Measurements from ENCODE around the gene BPNT1.
"Not testable (repeated sequence)": the region's sequence is repeated elsewhere in the genome, so short reads cannot be mapped to it uniquely, and the experiment has no call there.

BPNT1 gene, protein sequence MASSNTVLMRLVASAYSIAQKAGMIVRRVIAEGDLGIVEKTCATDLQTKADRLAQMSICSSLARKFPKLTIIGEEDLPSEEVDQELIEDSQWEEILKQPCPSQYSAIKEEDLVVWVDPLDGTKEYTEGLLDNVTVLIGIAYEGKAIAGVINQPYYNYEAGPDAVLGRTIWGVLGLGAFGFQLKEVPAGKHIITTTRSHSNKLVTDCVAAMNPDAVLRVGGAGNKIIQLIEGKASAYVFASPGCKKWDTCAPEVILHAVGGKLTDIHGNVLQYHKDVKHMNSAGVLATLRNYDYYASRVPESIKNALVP

DNA sequence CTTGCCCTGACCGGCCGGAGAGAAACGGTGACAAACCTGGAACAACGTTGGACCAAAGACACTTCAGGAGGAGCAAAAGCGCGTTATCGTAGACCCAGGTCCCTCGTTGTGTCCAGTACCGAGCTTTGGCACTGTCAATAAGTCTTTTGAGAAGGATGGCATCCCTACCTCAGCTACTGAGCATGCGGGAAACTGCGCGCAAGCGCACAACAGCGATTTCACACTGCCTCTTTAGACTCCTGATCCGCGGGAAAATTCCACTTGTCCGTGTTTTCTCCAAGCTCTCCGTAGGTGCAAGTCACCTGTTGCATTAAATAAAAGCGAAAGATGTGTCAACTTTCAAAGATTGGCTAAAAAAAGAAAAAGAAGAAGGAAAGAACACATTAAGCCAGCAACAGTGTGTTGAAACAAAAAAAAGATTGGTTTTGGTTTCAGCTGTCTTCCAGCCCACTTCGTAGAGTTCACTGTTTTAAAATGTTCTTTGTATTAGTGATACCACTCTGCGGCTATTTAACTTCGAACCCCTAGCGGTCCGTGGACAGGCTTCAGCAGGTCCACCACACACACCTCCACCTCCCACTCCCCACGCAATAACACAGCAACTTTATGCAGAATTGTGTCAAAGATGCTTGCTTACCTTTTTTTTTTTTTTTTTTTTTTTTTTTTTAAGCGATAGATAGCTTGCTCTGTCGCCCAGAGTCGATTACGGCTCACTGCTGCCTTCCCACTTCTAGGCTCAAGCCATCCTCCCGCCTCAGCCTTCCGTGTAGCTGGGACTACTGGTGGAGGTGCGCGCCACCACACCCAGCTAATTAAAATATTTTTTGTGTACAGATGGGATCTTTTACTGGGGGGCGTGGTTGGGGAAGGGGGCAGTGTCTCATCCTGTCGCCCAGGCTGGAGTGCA, at the start of gene BPNT1:
Gene BPNT1, minus strand, starts transcription at position 139 of the 907 bp plus-strand sequence. CDS start 9,942 bp downstream, outside the sequence.
- peak; percentile 63 for DNase-seq

DNA sequence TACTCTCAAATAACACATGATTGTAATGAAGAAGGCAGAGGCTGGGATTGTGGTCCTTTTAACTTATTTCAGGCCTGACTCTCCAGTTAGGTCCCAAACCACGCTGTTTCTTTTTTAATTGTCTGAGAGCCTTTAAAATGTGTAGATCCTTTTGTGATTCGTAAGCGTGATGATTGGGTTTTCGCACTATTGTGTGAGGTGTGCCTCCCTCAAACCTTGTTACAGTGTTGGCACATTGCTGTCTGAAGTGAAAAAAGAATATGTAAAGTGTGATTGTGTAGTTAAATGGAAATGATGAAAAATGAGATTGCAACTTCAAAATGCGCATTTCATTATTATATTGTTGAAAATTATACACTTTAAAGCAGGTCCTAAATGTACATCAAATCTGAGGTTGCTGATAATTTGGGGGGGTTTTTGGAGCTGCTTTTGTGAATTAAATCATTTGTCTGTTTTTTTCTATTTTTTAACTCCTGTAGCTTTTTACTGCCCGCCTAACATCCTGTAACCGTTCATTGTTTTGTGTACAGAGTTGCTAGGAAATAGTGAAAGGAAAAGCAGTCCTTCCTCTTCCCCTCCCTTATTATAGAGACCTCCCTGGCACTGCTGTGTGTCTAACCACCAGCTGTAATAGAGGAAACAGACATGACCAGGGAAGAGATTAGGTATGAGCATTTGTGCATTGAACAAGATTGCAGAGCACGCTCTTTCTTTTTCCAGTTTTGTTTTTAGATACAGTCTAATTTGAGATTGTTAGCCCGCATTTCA, 47.6 kb upstream of the BPNT1 start:
- DNase-seq: no peak

DNA sequence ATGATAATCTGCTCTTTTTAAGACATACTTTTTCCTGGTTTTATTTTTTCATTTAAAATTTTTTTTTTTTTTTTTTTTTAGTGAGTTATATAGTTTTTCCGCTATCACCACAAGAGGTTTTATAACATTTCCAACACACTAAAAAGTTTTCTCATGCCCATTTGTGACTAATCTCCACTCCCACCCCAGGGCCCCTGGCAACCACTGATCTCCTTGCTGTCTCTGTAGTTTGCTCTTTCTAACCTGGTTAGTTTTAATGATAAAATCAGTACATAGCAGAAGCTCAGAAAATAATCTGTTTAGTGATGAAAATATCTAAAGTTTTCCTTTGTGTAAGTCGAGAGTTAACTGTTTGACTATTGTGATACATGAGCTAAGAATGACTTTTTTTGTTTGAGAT, 46.2 kb upstream of the BPNT1 start:
- no peak for DNase-seq

DNA sequence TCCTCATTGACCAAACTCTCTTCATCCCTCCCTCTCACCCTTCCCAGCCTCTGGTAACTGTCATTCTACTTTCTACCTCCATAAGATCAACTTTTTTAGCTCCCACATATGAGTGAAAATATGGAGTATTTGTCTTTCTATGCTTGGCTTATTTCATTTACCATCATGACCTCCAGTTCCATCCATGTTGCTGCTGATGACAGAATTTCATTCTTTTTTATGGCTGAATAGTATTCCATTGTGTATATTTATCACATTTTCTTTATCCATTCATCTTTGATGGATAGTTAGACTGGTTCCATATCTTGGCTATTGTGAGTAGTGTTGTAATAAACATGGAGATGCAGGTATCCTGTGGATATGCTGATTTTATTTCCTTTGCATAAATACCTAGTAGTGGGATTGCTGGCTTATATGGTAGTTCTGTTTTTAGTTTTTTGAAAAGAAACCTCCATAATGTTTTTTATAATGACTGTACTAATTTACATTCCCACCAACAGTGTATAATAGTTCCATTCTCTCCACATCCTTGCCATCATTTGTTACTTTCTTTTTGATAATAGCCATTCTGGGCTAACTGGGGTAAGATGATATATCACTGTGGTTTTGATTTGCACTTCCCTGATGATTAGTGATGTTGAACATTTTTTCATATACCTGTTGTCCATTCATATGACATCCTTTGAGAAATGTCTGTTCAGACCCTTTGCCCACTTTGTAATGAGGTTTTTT, 40.1 kb upstream of the BPNT1 start:
- DNase-seq: no peak

DNA sequence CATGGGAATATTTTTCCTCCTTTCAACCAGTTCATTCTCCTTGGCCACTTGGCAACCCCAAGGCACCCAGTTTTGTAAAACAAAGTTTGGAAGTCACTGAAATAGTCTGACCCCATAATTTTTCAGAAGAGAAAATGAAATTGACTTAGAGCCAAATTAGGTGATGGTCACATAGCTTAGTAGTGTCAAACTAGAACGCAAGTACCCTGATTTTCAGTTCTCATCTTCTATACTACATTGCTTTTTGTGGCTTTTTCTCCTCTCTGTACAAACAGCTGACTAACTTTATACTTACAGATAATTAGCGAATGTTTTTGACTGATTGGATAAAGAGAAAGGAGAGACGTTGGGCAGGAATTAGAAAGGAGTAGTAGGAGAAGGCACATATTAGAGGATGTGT, 37.5 kb upstream of the BPNT1 start:
- no peak for DNase-seq

DNA sequence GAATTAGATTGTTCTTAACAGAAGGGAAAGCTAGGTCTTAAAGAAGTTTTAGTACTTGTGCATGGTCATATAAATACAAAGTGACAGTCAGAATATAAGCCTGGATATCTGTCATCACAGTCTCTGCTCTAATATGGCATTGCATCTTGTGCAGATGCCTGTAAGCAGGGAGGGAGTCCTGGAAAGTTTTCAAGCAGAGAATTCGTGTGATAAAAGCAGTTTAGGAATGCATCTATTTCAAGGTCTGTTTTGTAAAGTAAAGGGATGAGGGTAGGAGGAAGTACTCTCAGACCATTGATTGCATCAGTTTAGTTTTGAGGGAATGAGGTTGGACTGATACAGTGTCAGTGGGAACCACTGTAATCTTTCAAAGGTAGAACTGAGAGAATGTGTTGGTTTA, 35.0 kb upstream of the BPNT1 start:
- DNase-seq: no peak

DNA sequence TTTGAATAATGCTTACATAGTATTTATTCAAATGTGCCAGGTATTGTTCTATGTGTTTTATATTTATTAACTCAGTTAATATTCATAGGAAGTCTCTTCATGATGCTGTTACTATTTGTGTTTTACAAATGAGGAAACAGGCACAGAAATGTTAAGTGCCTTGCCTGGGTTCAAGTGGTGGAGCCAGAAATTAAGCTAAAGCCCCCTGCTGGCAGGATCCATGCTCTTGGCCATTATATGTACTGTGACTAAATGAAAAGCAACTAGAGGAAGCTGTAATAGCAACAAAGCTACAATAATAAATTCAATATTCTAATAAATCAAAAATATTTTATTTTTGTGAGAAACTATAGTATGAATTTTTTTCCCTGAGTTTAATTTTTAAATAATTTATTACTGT, 34.3 kb upstream of the BPNT1 start:
- DNase-seq: no peak

DNA sequence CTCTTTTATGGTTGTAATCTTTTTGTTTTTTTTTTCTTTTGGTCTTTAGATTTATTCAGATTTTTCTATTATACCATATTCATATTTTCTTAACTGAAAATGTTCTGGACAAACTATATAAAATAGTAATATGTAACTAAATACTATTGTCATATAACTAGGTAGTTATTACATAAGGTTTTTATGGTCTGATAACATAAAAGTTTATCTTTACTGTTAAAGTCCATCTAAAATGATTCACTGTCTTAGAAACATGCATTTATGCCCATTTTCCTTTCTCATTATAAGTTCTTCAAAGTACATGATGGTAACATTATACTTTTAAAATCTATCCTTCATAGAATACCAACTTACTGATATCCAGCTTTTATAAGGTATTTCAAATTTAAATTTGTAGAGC, 33.5 kb upstream of the BPNT1 start:
- no peak for DNase-seq

DNA sequence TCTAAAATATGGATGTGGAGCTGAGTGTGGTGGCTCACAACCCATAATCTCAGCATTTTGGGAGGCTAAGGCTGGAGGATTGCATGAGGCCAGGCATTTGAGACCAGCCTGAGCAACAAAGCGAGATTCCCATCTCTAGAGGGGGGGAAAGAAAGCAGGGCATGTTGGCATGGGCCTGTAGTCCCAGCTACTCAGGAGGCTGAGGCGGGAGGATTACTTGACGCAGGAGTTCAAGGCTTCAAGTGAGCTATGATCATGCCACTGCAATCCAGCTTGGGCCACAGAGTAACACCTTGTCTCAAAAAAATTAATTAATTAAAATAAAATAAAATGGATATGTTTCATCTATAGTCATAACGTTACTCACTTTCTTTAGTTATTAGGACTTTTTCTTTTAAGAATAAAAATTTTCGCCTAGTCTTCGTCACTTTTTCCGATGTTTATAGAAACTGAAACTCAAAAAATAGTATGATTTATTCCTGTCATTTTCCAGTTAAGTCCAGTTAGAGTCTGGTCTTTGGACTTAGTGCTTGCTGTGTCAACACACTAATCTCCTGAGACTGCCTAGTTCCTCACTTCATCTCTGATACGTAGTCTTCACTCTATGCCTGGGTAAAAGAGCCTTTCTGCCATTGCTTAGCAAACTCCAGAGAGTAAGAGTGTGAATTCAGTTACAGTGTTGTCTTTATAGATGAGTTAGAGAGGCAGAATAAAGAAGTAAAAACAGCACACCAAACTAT, 32.4 kb upstream of the BPNT1 start:
- no peak for DNase-seq

DNA sequence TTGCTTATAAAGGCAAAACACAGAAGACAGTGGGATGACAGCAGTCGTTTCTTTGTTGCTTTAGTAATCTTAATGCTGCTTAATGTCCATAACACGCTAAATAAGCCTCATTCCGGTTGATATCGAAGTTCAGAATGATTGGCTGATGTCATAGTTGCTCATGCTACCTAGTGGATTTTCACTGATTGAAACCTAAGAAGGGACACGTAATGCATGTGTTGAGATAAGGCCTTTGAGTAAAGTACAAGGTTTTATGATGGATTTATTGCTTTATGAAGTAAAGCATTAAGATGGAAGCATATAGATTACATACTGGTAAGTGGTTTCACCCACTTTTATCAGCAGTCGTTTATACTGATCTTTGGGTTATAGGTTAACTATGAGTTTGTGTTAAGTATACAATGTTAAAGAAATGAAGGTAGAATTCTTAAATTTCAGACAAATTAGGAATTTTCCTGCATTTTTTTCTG, 29.5 kb upstream of the BPNT1 start:
- DNase-seq: no peak

DNA sequence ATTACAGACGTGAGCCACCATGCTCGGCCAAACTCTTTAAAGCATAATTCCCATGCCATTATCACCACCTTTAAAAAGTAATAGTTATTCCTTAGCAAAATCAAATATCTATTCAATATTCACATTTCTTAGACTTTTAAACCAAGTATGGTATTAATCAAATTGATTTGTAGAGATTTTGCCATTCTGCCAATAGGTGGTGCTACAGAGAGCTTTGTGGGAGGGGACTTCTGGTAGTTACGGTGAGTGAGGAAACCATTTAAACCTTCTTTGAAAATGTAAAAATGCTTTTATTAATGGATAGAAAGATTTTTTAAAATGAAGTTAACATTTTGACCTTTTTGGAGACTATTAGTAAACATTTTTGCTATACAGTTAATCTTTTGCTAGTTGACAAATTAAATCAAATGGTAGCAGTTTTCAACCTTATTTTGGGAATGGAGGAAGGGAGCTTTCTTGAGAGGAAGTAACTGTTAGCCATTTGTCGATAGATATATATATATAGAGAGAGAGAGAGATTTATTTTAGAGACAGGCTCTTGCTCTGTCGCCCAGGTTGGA, 23.6 kb upstream of the BPNT1 start:
- DNase-seq: no peak

DNA sequence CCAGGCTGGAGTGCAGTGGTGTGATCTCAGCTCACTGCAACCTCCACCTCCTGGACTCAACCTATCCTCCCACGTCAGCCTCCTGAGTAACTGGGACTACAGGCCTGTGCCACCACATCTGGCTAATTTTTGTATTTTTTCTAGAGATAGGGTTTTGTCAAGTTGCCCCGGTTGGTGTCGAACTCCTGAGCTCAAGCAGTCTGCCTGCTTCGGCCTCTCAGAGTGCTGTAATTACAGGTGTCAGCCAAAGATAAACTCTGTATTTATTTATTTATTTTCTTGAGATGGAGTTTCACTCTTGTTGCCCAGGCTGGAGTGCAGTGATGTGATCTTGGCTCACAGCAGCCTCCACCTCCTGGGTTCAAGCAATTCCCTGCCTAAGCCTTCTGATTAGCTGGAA, 23.0 kb upstream of the BPNT1 start:
- DNase-seq: not testable (repeated sequence)

DNA sequence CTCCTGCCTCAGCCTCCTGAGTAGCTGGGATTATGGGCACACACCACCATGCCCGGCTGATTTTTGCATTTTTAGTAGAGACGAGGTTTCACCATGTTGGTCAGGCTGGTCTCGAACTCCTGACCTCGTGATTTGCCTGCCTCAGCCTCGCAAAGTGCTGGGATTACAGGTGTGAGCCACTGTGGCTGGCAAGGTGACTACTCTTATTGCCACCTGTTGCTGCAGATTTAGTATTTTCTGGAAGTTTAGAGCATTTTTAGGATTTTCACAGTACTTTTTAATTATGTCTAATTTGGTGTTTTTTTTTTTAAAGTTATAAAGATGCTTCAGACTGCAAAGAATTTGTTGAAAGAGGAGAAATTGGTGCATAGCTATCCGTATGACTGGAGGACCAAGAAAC, 20.9 kb upstream of the BPNT1 start:
- DNase-seq: not testable (repeated sequence)

DNA sequence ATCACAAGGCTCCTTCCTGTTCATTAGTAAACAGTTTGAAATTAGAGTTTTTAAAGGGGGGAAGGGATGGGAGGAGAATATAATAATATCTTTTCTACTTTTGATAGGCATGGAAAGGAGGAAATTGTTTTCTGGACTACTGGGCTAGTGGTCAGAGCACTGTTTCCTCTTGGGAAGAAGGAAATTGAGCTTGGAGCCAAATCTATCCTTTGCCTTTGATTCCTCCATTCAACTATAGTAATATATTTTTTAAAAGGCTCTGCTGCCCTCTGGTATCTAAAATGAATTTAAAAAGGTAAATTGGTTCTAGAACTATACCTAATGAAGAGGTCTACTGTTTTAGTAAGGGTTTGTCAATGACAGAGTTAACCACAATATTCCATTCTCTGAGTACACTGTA, 10.2 kb upstream of the BPNT1 start:
- DNase-seq: no peak

DNA sequence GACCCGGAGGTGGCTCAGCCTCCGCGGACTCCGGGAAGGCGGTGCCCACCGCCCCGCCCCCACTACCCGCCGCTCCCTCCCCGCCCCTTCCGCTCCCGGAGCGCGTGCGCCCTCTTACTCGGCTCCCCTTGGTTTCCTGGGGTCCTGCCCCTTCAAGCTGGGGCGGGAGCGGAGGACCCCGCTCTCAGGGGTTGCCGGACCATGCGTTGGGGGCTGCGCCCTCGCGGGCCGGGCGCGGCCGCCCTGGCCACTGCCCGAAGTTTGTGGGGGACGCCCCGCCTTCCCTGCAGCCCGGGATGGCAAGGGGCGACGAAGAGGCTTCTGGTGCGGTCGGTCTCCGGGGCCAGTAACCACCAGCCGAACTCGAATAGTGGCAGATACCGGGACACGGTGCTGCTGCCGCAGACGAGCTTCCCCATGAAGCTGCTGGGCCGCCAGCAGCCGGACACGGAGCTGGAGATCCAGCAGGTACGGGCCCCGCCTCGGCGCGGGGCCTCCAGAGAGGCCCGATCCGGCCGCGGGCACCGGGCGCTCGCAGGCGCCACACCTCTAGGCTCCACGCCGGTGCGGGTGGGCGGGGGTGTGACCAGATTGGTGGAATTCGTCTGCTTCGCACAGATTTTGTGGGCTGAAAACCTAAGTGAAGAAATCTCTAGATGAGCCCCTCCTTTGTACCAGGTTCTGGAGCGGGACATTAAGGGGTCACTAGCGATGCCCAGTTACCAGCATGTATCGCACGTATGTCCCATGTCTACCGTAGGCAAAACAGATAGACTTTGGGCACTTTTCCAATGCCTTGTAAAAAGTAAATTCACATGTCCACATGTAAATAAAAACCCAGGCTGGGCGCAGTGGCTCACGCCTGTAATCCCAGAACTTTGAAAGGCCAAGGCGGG, 4.7 kb upstream of the BPNT1 start, which contains the start of gene IARS2:
Gene IARS2, plus strand, starts transcription at position 117 of the 896 bp plus-strand sequence. Its CDS starts 85 bp downstream, at position 202.
- DNase-seq: peak; percentile 60

DNA sequence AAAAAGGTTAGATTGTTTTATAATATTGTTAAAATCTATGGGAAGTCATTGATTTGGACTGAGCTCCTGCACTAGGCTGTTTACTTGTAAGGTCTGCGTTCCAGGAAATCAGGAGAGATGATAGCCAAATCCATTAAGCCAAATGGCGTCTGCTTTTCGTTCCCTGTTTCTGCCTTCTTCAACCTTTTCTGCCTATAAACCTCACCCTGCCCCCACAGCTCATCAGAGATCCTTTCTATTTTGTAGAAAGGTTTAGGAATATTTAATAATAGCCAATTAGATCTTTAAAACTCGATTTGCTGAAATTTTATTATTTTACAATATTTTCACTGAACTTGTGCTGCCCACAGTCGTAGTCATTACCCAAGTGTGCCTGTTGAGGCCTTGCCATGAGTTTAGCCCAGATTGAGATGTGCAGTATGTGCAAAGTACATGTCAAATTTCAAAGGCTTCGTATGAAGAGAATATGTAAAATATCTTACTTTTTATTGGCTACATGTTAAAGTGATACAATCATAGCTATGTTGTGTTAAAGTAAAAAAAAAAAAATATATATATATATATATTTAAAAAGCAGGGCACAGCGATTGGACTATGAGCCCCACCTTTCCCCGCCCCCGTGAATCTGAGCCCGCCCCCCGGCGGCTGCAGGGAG, 3.9 kb upstream of the BPNT1 start:
- DNase-seq: no peak

DNA sequence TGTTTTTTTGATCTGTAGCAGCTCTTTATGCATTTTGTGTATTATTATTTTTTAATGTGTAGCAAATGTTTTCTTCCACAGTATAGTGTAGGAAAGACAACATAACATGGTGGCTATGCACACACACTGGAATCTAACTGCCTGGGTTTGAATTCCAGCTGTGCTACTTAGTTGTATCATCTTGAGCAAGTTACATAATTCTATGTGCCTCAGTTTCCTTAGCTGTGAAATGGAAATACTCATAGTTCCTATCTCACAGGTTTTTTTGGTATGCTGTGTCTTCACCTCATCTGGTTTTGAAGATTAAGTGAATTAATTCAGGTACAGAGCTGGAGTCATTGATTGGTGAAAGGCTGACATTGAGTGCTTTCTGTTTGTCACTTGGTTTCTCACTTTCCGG, 3.1 kb upstream of the BPNT1 start:
- DNase-seq: no peak

DNA sequence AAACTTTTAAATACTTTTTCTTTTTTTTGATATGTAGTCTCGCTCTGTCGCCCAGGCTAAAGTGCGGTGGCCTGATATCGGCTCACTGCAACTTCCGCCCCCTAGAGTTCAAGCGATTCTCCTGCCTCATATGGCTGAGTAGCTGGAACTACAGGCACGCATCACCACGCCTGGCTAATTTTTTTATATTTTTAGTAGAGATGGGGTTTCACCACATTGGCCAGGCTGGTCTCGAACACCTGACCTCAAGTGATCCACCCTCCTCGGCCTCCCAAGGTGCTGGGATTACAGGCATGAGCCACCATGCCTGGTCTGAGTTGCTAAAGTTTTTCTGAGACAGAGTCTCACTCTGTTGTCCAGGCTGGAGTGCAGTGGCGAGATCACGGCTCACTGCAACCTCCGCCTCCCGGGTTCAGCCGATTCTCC, 3.3 kb downstream of the BPNT1 start:
- DNase-seq: not testable (repeated sequence)

DNA sequence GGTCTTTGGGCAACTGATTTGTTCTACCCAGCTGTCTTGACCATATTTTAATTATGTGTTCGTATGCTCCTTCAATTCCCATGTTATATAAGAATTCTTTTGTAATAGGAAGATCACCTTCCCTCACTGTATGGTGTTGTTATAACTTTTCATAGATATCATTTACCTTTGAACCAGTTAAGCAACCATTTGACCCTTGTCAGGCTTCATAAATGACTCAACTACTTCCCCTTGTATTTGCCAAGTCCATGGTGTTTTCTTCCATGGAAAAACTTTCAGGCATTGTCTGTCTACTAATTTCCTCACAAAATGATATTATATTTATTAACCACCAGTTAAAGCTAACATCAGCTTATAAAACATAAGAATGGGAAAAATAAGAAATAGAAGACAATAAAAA, 5.1 kb downstream of the BPNT1 start:
- DNase-seq: no peak

DNA sequence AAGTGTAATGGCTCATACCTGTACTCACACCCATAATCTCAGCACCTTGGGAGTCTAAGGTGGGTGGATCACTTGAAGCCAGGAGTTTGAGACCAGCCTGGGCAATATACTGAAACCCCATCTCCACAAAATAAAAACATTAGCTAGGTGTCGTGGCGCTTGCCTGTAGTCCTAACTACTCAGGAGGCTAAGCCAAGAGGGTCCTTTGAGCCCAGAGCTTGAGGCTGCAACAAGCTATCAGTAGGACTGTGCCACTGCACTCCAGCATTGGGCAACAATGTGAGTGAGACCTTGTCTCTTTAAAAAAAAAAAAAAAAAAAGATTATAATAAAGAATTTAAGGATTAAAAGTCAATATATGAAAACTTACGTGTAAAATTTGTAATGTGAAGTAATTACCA, 11.7 kb downstream of the BPNT1 start:
- DNase-seq: no peak

Data from NCI-H226 (cell line).